Thyroid gland (tissue), 4 donors: ENCODE results near the gene DUOX1. TPM values are rescaled to one million over a fixed set of nuclear protein-coding genes. Genes with fewer than 3 reads are reported as not detected.

Experiments used
- DNase-seq, 2 donors: peaks; one replicate each; pipeline ENCODE4 v3.0.0-alpha.2; 2019
- H3K27ac ChIP-seq, 3 donors: fragments of 200-600 bp; sonication (generic); 1 replicate in 2 of 3; 2 replicates in 1 of 3; pipeline ENCODE4 v1.5.1; 2016 to 2019; ENCODE audit warnings: mild to moderate bottlenecking in 1 of 3, moderate library complexity in 1 of 3
- H3K27me3 ChIP-seq: fragments of 200-600 bp; sonication (generic); one replicate; pipeline ENCODE4 v1.5.1; 2019
- H3K36me3 ChIP-seq, 2 donors: fragments of 200-600 bp; sonication (generic); one replicate each; pipeline ENCODE4 v1.5.1; 2016 to 2019
- H3K4me1 ChIP-seq, 2 donors: fragments of 200-600 bp; sonication (generic); one replicate each; pipeline ENCODE4 v1.5.1; 2017 to 2019
- H3K4me3 ChIP-seq, 3 donors: fragments of 200-600 bp; sonication (generic); replicated peaks in 1 of 3; 1 replicate in 2 of 3; 2 replicates in 1 of 3; pipeline ENCODE4 v1.5.1; 2016; ENCODE audit warnings: mild to moderate bottlenecking in 1 of 3
- H3K9me3 ChIP-seq: fragments of 200-600 bp; sonication (generic); one replicate; pipeline ENCODE4 v1.5.1; 2017
- CTCF ChIP-seq, 6 experiments: fragments of 200-600 bp in 3 of 6; fragments of 450-650 bp in 3 of 6; sonication (generic) in 3 of 6; IDR thresholded peaks; one replicate each; pipeline ENCODE4 v1.5.1; 2016 to 2019; ENCODE audit warnings: antibody characterized with exemption in 6 of 6, mild to moderate bottlenecking in 2 of 6, inconsistent platforms in 1 of 6, moderate library complexity in 1 of 6
- POLR2A ChIP-seq, 2 donors: fragments of 450-650 bp; IDR thresholded peaks; one replicate each; pipeline ENCODE4 v1.6.1; 2017; ENCODE audit warnings: antibody characterized with exemption in 2 of 2, mild to moderate bottlenecking in 2 of 2, moderate library complexity in 1 of 2
- WGBS, 2 donors: methylation state at CpG; one replicate each; pipeline ENCODE4 v1.1.5; 2017; 5-methylcytosine and 5-hydroxymethylcytosine counted together
- intact Hi-C: fragments of 100-400 bp; cut with DNase I; formaldehyde crosslinking; loops from one replicate; pipeline ENCODE4 v1.15.1; 2023
- total RNA-seq, 4 donors: library from RNA; depleted of rRNA; stranded (reverse); fragments of >200 nt; gene quantifications; one replicate each; pipeline ENCODE4 v1.2.3, GENCODE V29; 2016

Gene DUOX1
- total RNA-seq, 4 donors from 2014 or later: 132 to 313 (median 234) TPM

- no peak for DNase-seq
- intact Hi-C loops: no loop called here
- 50 to 53% methylated on average over 1 of the region's 1 CpG for WGBS, 2 donors
Measured at GRCh38 chr15:45182996-45183395, 53.2 kb downstream of the DUOX1 start.

GRCh38 chr15:45183511-45183910, 53.7 kb downstream of the DUOX1 start:
- Histone ChIP-seq H3K4me3 (no peak overlapping the region), H3K4me1 (peaks cover 16 to 29% of the 10 kb centered on the region in 2 donors), H3K27ac (no peak overlapping the region), H3K27me3 (no peaks in the 10 kb centered on the region), H3K36me3 (no peaks in the 10 kb centered on the region), H3K9me3 (no peaks in the 10 kb centered on the region)
- TF ChIP-seq POLR2A (IDR thresholded peaks at IDR 0.05): no peak
- no peak for TF ChIP-seq CTCF (IDR thresholded peaks at IDR 0.05)
- DNase-seq: no peak
- intact Hi-C loops: no loop called here
- WGBS, 2 donors: 50 to 83% methylated on average over 1 to 2 of the region's 2 CpGs

More at GRCh38 chr15:45182996-45183395, 53.2 kb downstream of the DUOX1 start:
- Histone ChIP-seq H3K4me3 (no peak overlapping the region), H3K27me3 (no peaks in the 10 kb centered on the region), H3K27ac (no peak overlapping the region), H3K36me3 (no peaks in the 10 kb centered on the region), H3K4me1 (peaks cover 14 to 27% of the 10 kb centered on the region in 2 donors), H3K9me3 (no peaks in the 10 kb centered on the region)
- TF ChIP-seq POLR2A (IDR thresholded peaks at IDR 0.05) (no peak), CTCF (IDR thresholded peaks at IDR 0.05) (no peak)

- no peaks in the 10 kb centered on the region for H3K27me3 ChIP-seq
- intact Hi-C loops: no loop called here
- TF ChIP-seq POLR2A (IDR thresholded peaks at IDR 0.05): no peak
- no peak for TF ChIP-seq CTCF (IDR thresholded peaks at IDR 0.05)
- H3K4me3 ChIP-seq: no peak overlapping the region
- WGBS, 2 donors: 90 to 96% methylated on average over 8 of the region's 9 CpGs
- no peak overlapping the region for H3K27ac ChIP-seq
- no peaks in the 10 kb centered on the region for H3K36me3 ChIP-seq
- H3K9me3 ChIP-seq: no peaks in the 10 kb centered on the region
- no peak for DNase-seq
- peaks cover 12 to 23% of the 10 kb centered on the region in 2 donors for H3K4me1 ChIP-seq
Measured at GRCh38 chr15:45184562-45185041, 54.8 kb downstream of the DUOX1 start.

- intact Hi-C loops: no loop called here
- Histone ChIP-seq H3K27me3 (no peaks in the 10 kb centered on the region), H3K27ac (no peak overlapping the region), H3K9me3 (no peaks in the 10 kb centered on the region), H3K36me3 (no peaks in the 10 kb centered on the region), H3K4me3 (no peak overlapping the region), H3K4me1 (peaks cover 6 to 17% of the 10 kb centered on the region in 2 donors)
- no peak for DNase-seq
- 94 to 100% methylated on average over 1 to 3 of the region's 3 CpGs for WGBS, 2 donors
- TF ChIP-seq POLR2A (IDR thresholded peaks at IDR 0.05) (no peak), CTCF (IDR thresholded peaks at IDR 0.05) (no peak)
Measured at GRCh38 chr15:45185069-45185779, 55.4 kb downstream of the DUOX1 start.
